Suppressor macrophage treated with lipopolysaccharide for 4 hours (primary cell): ENCODE measurements around the gene CLPTM1.
"Not testable (repeated sequence)": the region's sequence is repeated elsewhere in the genome, so short reads cannot be mapped to it uniquely, and the experiment has no call there.

Experiments
- DNase-seq: peaks from one replicate; pipeline ENCODE4 v3.0.0-alpha.2; 2020

The CLPTM1 gene

DNA sequence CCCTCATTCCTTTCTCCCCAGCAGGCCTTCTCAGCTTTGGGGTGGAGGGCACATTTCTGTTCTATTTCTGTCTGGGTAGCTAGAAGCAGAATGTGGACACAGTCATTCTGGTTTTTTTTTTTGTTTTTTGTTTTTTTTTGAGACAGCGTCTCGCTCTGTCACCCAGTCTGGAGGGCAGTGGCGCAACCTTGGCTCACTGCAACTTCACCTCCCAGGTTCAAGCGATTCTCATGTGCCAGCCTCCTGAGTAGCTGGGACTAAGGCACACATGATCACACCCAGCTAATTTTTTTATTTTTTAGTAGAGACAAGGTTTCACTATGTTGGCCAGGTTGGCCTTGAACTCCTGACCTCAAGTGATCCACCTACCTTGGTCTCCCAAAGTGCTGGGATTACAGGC lies 20.3 kb downstream of the CLPTM1 start:
- DNase-seq = no peak

GRCh38 chr19:44984005-44984404 lies 28.8 kb downstream of the CLPTM1 start:
- DNase-seq = no peak

DNA sequence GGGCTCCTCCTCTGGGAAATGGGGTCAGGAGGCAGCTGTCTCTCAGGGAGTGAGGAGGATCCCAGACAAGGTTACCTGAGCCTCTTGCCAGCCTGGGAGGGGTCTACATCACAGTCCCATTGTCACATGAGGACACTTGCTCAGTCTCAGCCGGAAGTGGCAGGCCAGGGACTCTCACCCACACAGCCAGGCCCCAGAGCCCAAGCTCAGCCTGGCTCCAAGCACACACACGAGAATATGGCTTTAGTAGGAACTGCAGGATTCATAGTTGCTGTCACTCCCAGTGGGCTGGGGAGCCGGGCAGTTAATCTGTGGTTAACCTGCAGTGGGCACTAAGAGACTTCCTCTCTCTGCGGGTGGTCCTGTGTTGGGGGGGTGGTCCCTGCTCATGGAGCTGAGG lies 30.3 kb downstream of the CLPTM1 start:
- DNase-seq = no peak

- DNase-seq = no peak
Observed at GRCh38 chr19:44986389-44986788, 31.2 kb downstream of the CLPTM1 start.

DNA sequence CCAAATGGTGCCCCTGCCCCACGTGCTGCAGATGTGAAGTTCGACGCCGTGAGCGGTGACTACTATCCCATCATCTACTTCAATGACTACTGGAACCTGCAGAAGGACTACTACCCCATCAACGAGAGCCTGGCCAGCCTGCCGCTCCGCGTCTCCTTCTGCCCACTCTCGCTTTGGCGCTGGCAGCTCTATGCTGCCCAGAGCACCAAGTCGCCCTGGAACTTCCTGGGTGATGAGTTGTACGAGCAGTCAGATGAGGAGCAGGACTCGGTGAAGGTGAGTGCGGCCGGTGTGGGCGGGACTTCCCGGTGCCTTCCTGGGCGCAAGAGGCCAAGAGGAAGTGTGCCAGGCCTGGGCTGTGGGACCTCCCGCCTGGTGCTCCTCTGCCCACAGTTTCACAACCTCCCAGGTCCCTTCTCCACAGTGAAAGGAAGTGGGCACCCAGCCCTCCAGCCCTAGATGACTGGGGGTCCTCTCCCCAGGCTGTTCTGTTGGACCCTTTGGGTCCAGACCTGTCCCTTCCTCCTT lies 32.0 kb downstream of the CLPTM1 start:
- DNase-seq = no peak

GRCh38 chr19:44988273-44988672 lies 33.1 kb downstream of the CLPTM1 start:
- DNase-seq = no peak

DNA sequence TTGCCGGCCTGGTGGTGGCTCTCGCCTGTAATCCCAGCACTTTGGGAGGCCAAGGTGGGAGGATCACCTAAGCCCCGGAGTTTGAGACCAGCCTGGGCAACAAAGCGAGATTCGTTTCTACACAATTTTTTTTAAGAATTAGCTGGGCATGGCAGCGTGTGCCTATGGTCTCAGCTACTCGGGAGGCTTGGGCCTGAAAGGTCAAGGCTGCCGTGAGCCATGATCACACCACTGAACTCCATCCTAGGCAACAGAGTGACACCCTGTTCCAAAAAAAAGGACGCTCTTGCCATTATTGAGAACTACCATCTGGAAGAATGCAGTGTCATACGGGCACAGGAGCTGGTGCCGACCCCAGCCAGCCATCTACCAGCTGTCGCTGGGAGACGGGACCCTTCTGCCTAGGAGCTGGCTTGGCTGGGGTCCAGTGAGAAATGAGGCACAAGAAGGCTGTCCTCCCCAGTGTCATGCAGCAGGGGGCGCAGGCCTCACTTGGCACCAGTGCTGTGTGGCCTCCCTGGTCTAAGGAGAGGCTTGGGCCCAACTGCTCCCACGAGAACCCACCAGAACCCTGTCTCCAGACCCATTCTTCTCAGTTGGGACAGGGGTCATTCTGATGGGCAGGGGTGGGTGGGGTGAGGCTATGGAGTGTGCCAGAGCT lies 33.8 kb downstream of the CLPTM1 start:
- peak; percentile 72 for DNase-seq

- DNase-seq = no peak
Observed at GRCh38 chr19:44990459-44990858, 35.3 kb downstream of the CLPTM1 start.

DNA sequence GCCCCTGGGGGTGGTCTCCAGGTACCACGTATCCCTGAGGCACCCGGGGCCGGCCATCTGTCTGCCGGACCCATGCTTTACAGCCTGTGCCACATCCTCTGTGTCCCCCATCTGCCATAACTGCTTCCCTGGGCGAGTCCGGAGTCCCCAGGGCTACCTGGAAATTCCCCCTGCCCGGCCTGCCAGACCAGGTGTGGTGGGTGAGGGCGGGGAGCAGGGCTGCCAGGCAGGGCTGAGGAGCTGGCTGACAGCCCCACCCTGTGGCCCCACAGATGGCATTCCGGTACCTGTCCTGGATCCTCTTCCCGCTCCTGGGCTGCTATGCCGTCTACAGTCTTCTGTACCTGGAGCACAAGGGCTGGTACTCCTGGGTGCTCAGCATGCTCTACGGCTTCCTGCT lies 35.8 kb downstream of the CLPTM1 start:
- DNase-seq = no peak

- DNase-seq = no peak
Observed at GRCh38 chr19:44992336-44993163, 37.4 kb downstream of the CLPTM1 start.

- DNase-seq = no peak
Observed at GRCh38 chr19:44993526-44993925, 38.3 kb downstream of the CLPTM1 start.

GRCh38 chr19:44993926-44994537 lies 38.9 kb downstream of the CLPTM1 start:
- DNase-seq = no peak

- no peak for DNase-seq
Observed at GRCh38 chr19:44998025-44998424, 42.8 kb downstream of the CLPTM1 start.

DNA sequence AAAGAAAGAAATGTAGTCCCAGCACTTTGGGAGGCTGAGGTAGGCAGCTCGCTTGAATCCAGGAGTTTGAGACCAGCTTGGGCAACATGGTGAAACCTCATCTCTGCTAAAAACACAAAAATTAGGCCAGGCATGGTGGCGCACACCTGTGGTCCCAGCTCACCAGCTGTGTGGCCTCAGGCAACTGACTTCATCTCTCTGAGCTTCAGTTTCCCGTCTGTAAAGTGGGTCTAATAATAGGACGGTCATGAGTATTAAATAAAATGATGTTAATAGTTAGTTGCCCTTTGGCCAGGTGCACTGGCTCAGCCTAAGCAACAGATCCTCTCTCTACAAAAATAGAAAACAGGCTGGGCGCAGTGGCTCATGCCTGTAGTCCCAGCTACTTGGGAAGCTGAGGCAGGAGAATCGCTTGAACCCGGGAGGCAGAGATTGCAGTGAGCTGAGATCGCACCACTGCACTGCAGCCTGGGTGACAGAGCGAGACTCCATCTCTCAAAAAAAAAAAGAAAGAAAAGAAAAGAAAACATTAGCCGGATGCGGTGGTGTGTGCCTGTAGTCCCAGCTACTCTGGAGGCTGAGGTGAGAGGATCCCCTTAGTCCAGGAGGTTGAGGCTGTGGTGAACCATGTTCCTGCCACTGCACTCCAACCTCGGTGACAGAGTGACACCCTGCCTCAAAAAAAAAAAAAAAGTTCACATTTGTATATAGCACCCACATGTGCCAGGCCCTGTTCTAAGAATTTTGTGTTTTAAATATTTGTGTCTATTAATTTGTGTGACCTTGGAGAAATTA lies 44.1 kb downstream of the CLPTM1 start:
- not testable (repeated sequence) for DNase-seq

GRCh38 chr19:45000665-45001064 lies 45.5 kb downstream of the CLPTM1 start:
- not testable (repeated sequence) for DNase-seq

DNA sequence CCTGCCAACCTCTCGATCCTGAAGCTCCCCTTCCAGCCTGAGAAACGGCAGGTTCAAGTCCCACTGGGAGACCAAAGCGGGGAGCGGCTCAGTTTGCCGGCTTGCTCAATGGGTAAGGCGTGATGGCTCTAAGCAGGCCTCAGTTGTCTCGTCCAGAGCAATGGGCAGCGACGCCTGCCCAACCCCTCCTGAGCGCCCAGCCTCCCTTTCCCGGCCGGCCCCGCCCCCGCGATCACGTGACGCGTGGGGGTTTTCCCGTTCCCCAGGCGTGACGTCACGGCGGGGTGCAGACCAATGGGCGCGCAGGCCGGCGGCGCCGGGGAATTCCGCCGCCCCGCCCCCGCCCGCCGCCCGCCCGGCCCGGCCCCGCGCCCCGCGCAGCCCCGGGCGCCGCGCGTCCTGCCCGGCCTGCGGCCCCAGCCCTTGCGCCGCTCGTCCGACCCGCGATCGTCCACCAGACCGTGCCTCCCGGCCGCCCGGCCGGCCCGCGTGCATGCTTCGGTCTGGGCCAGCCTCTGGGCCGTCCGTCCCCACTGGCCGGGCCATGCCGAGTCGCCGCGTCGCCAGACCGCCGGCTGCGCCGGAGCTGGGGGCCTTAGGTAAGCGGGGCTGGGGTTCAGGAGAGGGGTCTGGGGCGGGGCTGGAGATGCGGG lies 46.0 kb downstream of the CLPTM1 start, which contains the start of gene RELB:
TSS of gene RELB (plus strand) at position 378 of the 653 bp plus-strand sequence. CDS start at position 494, 116 bp downstream.
- DNase-seq = peak; percentile 99

- no peak for DNase-seq
Observed at GRCh38 chr19:45003485-45003884, 48.3 kb downstream of the CLPTM1 start.

- no peak for DNase-seq
Observed at GRCh38 chr19:45005787-45006186, 50.6 kb downstream of the CLPTM1 start.

GRCh38 chr19:45008552-45008951 lies 53.4 kb downstream of the CLPTM1 start:
- DNase-seq = no peak

GRCh38 chr19:45009625-45010255 lies 54.6 kb downstream of the CLPTM1 start:
- no peak for DNase-seq

DNA sequence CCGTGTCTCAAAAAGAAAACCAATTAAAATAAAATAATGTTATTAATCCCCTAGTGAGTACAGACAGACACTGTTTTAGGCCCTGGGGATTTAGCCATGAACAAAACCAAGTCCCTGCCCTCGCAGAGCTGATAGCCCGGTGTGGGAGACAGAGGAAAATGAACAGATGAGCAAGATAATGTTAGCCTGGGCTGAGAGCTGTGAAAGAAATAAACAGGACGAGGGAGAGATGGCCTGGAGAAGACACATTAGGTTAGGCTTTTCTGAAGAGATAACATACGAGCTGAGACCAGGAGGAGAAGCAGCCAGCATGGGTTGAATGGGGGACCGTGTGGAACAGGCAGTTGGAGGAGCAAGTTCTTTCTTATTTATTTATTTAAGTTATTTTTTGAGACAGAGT lies 55.1 kb downstream of the CLPTM1 start:
- no peak for DNase-seq

- DNase-seq = no peak
Observed at GRCh38 chr19:45011959-45012358, 56.8 kb downstream of the CLPTM1 start.
